ENCODE measurements around the gene HBM.

The HBM gene

GRCh38 chr16:119295-119694 lies 46.5 kb upstream of the HBM start:
- no CpG with 5 or more reads among the region's 5 CpGs for WGBS (ENCODE audit: extremely low coverage, insufficient coverage, insufficient read length)

GRCh38 chr16:119835-120491 lies 45.8 kb upstream of the HBM start:
- WGBS (ENCODE audit: extremely low coverage, insufficient coverage, insufficient read length) = no CpG with 5 or more reads among the region's 3 CpGs
- H3K79me2 ChIP-seq (ENCODE audit: control insufficient read depth, insufficient read depth, low read length, poor library complexity) = no peaks in the 10 kb centered on the region
- H3K4me1 ChIP-seq (ENCODE audit: control insufficient read depth in 1 of 2, insufficient read depth in 2 of 2, low read length in 2 of 2) = no peaks in the 10 kb centered on the region
- H3K36me3 ChIP-seq (ENCODE audit: control insufficient read depth in 1 of 2, insufficient read depth in 2 of 2, low read length in 2 of 2) = peaks cover 0 to 4% of the 10 kb centered on the region in 2 experiments
- no peak overlapping the region for H2AFZ ChIP-seq (ENCODE audit: insufficient read depth, low read length, poor library complexity)
- H3K27me3 ChIP-seq (ENCODE audit: insufficient read depth, low read length) = no peaks in the 10 kb centered on the region
- H2BK120ac ChIP-seq (ENCODE audit: insufficient read depth, low read length, poor library complexity) = no peak overlapping the region
- no peak overlapping the region for H3K4ac ChIP-seq (ENCODE audit: low read depth, low read length)
- H3K14ac ChIP-seq (ENCODE audit: low read length) = no peak overlapping the region
- no peak overlapping the region for H2AK5ac ChIP-seq (ENCODE audit: low read length)
- no peak overlapping the region for H3K4me2 ChIP-seq (ENCODE audit: low read length)
- no peaks in the 10 kb centered on the region for H3K79me1 ChIP-seq (ENCODE audit: low read length)
- no peaks in the 10 kb centered on the region for H3K9me3 ChIP-seq (ENCODE audit: insufficient read depth, low read depth, low read length)
- H3K27ac ChIP-seq (ENCODE audit: low read depth, low read length) = no peak overlapping the region
- H3K18ac ChIP-seq (ENCODE audit: low read length) = no peak overlapping the region
- no peak overlapping the region for H4K8ac ChIP-seq (ENCODE audit: low read depth, low read length)
- no peak for DNase-seq
- no peak overlapping the region for H3K9ac ChIP-seq (ENCODE audit: low read length)
- no peak overlapping the region for H4K91ac ChIP-seq (ENCODE audit: low read depth, low read length)
- H4K12ac ChIP-seq (ENCODE audit: low read depth, low read length) = no peak overlapping the region
- H2BK12ac ChIP-seq (ENCODE audit: low read length) = no peak overlapping the region
- H3K23ac ChIP-seq (ENCODE audit: low read length) = no peak overlapping the region
- no peak overlapping the region for H3K4me3 ChIP-seq (ENCODE audit: low read depth, low read length)
- H2BK5ac ChIP-seq (ENCODE audit: low read depth, low read length, poor library complexity) = no peak overlapping the region

More at GRCh38 chr16:119295-119694, 46.5 kb upstream of the HBM start:
- H3K4ac ChIP-seq (ENCODE audit: low read depth, low read length) = no peak overlapping the region
- no peak overlapping the region for H3K9ac ChIP-seq (ENCODE audit: low read length)
- H2BK12ac ChIP-seq (ENCODE audit: low read length) = no peak overlapping the region
- H2BK120ac ChIP-seq (ENCODE audit: insufficient read depth, low read length, poor library complexity) = no peak overlapping the region
- H3K4me2 ChIP-seq (ENCODE audit: low read length) = no peak overlapping the region
- peaks cover 0 to 4% of the 10 kb centered on the region in 2 experiments for H3K36me3 ChIP-seq (ENCODE audit: control insufficient read depth in 1 of 2, insufficient read depth in 2 of 2, low read length in 2 of 2)
- H4K8ac ChIP-seq (ENCODE audit: low read depth, low read length) = no peak overlapping the region
- DNase-seq = no peak
- H2AK5ac ChIP-seq (ENCODE audit: low read length) = no peak overlapping the region
- H3K14ac ChIP-seq (ENCODE audit: low read length) = no peak overlapping the region
- no peak overlapping the region for H3K4me3 ChIP-seq (ENCODE audit: low read depth, low read length)
- no peak overlapping the region for H3K18ac ChIP-seq (ENCODE audit: low read length)
- H3K9me3 ChIP-seq (ENCODE audit: insufficient read depth, low read depth, low read length) = no peaks in the 10 kb centered on the region
- no peak overlapping the region for H2BK5ac ChIP-seq (ENCODE audit: low read depth, low read length, poor library complexity)
- no peak overlapping the region for H3K27ac ChIP-seq (ENCODE audit: low read depth, low read length)
- H3K79me2 ChIP-seq (ENCODE audit: control insufficient read depth, insufficient read depth, low read length, poor library complexity) = no peaks in the 10 kb centered on the region
- H3K4me1 ChIP-seq (ENCODE audit: control insufficient read depth in 1 of 2, insufficient read depth in 2 of 2, low read length in 2 of 2) = no peaks in the 10 kb centered on the region
- no peaks in the 10 kb centered on the region for H3K27me3 ChIP-seq (ENCODE audit: insufficient read depth, low read length)
- H3K79me1 ChIP-seq (ENCODE audit: low read length) = no peaks in the 10 kb centered on the region
- no peak overlapping the region for H3K23ac ChIP-seq (ENCODE audit: low read length)
- H4K91ac ChIP-seq (ENCODE audit: low read depth, low read length) = no peak overlapping the region
- no peak overlapping the region for H4K12ac ChIP-seq (ENCODE audit: low read depth, low read length)
- H2AFZ ChIP-seq (ENCODE audit: insufficient read depth, low read length, poor library complexity) = no peak overlapping the region

- H3K4ac ChIP-seq (ENCODE audit: low read depth, low read length) = no peak overlapping the region
- no peaks in the 10 kb centered on the region for H3K9me3 ChIP-seq (ENCODE audit: insufficient read depth, low read depth, low read length)
- no peak overlapping the region for H4K12ac ChIP-seq (ENCODE audit: low read depth, low read length)
- H3K27ac ChIP-seq (ENCODE audit: low read depth, low read length) = no peak overlapping the region
- H3K79me2 ChIP-seq (ENCODE audit: control insufficient read depth, insufficient read depth, low read length, poor library complexity) = no peaks in the 10 kb centered on the region
- no peak overlapping the region for H4K8ac ChIP-seq (ENCODE audit: low read depth, low read length)
- no peak overlapping the region for H2BK12ac ChIP-seq (ENCODE audit: low read length)
- no peak overlapping the region for H4K91ac ChIP-seq (ENCODE audit: low read depth, low read length)
- no peak overlapping the region for H3K4me2 ChIP-seq (ENCODE audit: low read length)
- H3K9ac ChIP-seq (ENCODE audit: low read length) = no peak overlapping the region
- WGBS (ENCODE audit: extremely low coverage, insufficient coverage, insufficient read length) = no CpG with 5 or more reads among the region's 2 CpGs
- no peaks in the 10 kb centered on the region for H3K4me1 ChIP-seq (ENCODE audit: control insufficient read depth in 1 of 2, insufficient read depth in 2 of 2, low read length in 2 of 2)
- no peak overlapping the region for H2BK120ac ChIP-seq (ENCODE audit: insufficient read depth, low read length, poor library complexity)
- no peak overlapping the region for H3K4me3 ChIP-seq (ENCODE audit: low read depth, low read length)
- DNase-seq = no peak
- H2AK5ac ChIP-seq (ENCODE audit: low read length) = no peak overlapping the region
- no peak overlapping the region for H3K23ac ChIP-seq (ENCODE audit: low read length)
- H2AFZ ChIP-seq (ENCODE audit: insufficient read depth, low read length, poor library complexity) = no peak overlapping the region
- no peaks in the 10 kb centered on the region for H3K27me3 ChIP-seq (ENCODE audit: insufficient read depth, low read length)
- no peak overlapping the region for H3K14ac ChIP-seq (ENCODE audit: low read length)
- no peak overlapping the region for H2BK5ac ChIP-seq (ENCODE audit: low read depth, low read length, poor library complexity)
- peaks cover 0 to 4% of the 10 kb centered on the region in 2 experiments for H3K36me3 ChIP-seq (ENCODE audit: control insufficient read depth in 1 of 2, insufficient read depth in 2 of 2, low read length in 2 of 2)
- H3K79me1 ChIP-seq (ENCODE audit: low read length) = no peaks in the 10 kb centered on the region
- H3K18ac ChIP-seq (ENCODE audit: low read length) = no peak overlapping the region
Observed at GRCh38 chr16:120756-121155, 45.0 kb upstream of the HBM start.

- H3K9ac ChIP-seq (ENCODE audit: low read length) = no peak overlapping the region
- no peak overlapping the region for H4K12ac ChIP-seq (ENCODE audit: low read depth, low read length)
- H3K79me2 ChIP-seq (ENCODE audit: control insufficient read depth, insufficient read depth, low read length, poor library complexity) = no peaks in the 10 kb centered on the region
- H3K79me1 ChIP-seq (ENCODE audit: low read length) = no peaks in the 10 kb centered on the region
- no peak overlapping the region for H4K8ac ChIP-seq (ENCODE audit: low read depth, low read length)
- H2AFZ ChIP-seq (ENCODE audit: insufficient read depth, low read length, poor library complexity) = no peak overlapping the region
- no peaks in the 10 kb centered on the region for H3K27me3 ChIP-seq (ENCODE audit: insufficient read depth, low read length)
- no peaks in the 10 kb centered on the region for H3K4me1 ChIP-seq (ENCODE audit: control insufficient read depth in 1 of 2, insufficient read depth in 2 of 2, low read length in 2 of 2)
- no peak overlapping the region for H3K4me3 ChIP-seq (ENCODE audit: low read depth, low read length)
- H3K23ac ChIP-seq (ENCODE audit: low read length) = no peak overlapping the region
- WGBS (ENCODE audit: extremely low coverage, insufficient coverage, insufficient read length) = no CpG with 5 or more reads among the region's 1 CpG
- H3K14ac ChIP-seq (ENCODE audit: low read length) = no peak overlapping the region
- no peak overlapping the region for H3K4me2 ChIP-seq (ENCODE audit: low read length)
- H3K9me3 ChIP-seq (ENCODE audit: insufficient read depth, low read depth, low read length) = no peaks in the 10 kb centered on the region
- no peak overlapping the region for H4K91ac ChIP-seq (ENCODE audit: low read depth, low read length)
- H3K27ac ChIP-seq (ENCODE audit: low read depth, low read length) = no peak overlapping the region
- H3K4ac ChIP-seq (ENCODE audit: low read depth, low read length) = no peak overlapping the region
- H2BK120ac ChIP-seq (ENCODE audit: insufficient read depth, low read length, poor library complexity) = no peak overlapping the region
- no peak overlapping the region for H2AK5ac ChIP-seq (ENCODE audit: low read length)
- DNase-seq = no peak
- H3K18ac ChIP-seq (ENCODE audit: low read length) = no peak overlapping the region
- H3K36me3 ChIP-seq (ENCODE audit: control insufficient read depth in 1 of 2, insufficient read depth in 2 of 2, low read length in 2 of 2) = peaks cover 0 to 4% of the 10 kb centered on the region in 2 experiments
- no peak overlapping the region for H2BK12ac ChIP-seq (ENCODE audit: low read length)
- no peak overlapping the region for H2BK5ac ChIP-seq (ENCODE audit: low read depth, low read length, poor library complexity)
Observed at GRCh38 chr16:122361-122760, 43.4 kb upstream of the HBM start.

All from trophoblast cell (in vitro differentiated cells and primary cell).